A673 (cell line): ENCODE data around the gene UHRF1.

Experiments
- EZH2 ChIP-seq: fragments of 200-600 bp; sonication (generic); IDR thresholded peaks from 2 replicates; pipeline ENCODE4 v1.6.1; 2017; ENCODE audit warnings: borderline replicate concordance, low read depth, mild to moderate bottlenecking, mixed read lengths, antibody characterized with exemption, low read length; ENCODE audit not compliant: poor library complexity, severe bottlenecking
- TF ChIP-seq, protein P1 (sequence below): fragments of 300-800, 200-600 bp; sonication (generic); conservative IDR thresholded peaks from 2 replicates; pipeline ENCODE4 v1.5.1; 2017; ENCODE audit warnings: low read depth, mild to moderate bottlenecking, antibody characterized with exemption, low read length, moderate library complexity, mixed read lengths

DNA sequence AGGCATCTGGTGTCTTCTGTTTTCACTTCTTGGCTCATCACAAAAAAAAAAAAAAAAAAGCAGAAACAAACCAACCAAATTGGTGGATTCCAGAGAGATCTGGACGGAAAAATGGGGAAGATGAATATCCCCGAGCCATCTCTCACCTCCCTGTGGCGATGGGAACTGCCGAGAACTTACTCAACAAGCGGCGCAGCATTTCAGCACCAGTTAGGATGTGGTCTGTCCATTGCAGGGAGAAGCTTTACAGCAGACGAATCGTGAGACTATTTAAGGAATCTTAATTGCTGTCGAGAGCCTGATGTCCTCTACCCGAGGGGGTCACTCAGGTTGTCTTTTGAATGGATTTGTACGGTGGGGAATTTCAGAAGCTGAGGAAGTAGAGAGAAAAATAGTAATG is 42.4 kb downstream of the UHRF1 start:
- TF ChIP-seq, protein P1, sequence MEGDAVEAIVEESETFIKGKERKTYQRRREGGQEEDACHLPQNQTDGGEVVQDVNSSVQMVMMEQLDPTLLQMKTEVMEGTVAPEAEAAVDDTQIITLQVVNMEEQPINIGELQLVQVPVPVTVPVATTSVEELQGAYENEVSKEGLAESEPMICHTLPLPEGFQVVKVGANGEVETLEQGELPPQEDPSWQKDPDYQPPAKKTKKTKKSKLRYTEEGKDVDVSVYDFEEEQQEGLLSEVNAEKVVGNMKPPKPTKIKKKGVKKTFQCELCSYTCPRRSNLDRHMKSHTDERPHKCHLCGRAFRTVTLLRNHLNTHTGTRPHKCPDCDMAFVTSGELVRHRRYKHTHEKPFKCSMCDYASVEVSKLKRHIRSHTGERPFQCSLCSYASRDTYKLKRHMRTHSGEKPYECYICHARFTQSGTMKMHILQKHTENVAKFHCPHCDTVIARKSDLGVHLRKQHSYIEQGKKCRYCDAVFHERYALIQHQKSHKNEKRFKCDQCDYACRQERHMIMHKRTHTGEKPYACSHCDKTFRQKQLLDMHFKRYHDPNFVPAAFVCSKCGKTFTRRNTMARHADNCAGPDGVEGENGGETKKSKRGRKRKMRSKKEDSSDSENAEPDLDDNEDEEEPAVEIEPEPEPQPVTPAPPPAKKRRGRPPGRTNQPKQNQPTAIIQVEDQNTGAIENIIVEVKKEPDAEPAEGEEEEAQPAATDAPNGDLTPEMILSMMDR = no peak
- TF ChIP-seq EZH2 = no peak
